Ishikawa (cell line): ENCODE results near the gene AMFR.

Source experiments
- CEBPB ChIP-seq: IDR thresholded peaks from 2 replicates; pipeline ENCODE4 v1.6.1; 2012
- CREB1 ChIP-seq: IDR thresholded peaks from 2 replicates; pipeline ENCODE4 v1.6.1; 2012; ENCODE audit warnings: low read depth
- EGR1 ChIP-seq: IDR thresholded peaks from 2 replicates; pipeline ENCODE4 v1.6.1; 2012
- EP300 ChIP-seq: IDR thresholded peaks from 2 replicates; pipeline ENCODE4 v1.6.1; 2012; ENCODE audit warnings: borderline replicate concordance
- FOXM1 ChIP-seq: IDR thresholded peaks from 2 replicates; pipeline ENCODE4 v1.6.1; 2012; ENCODE audit warnings: low read depth, borderline replicate concordance
- NFIC ChIP-seq: IDR thresholded peaks from 2 replicates; pipeline ENCODE4 v1.6.1; 2012
- RAD21 ChIP-seq: IDR thresholded peaks from 2 replicates; pipeline ENCODE4 v1.6.1; 2012; ENCODE audit warnings: low read depth
- TAF1 ChIP-seq: IDR thresholded peaks from 2 replicates; pipeline ENCODE4 v1.6.1; 2012; ENCODE audit warnings: low read depth, mild to moderate bottlenecking
- TCF12 ChIP-seq: IDR thresholded peaks from 2 replicates; pipeline ENCODE4 v1.6.1; 2012; ENCODE audit warnings: low read depth
- TEAD4 ChIP-seq: IDR thresholded peaks from 2 replicates; pipeline ENCODE4 v1.6.1; 2012
- YY1 ChIP-seq: IDR thresholded peaks from 2 replicates; pipeline ENCODE4 v1.6.1; 2012; ENCODE audit warnings: low read depth
- ZBTB7A ChIP-seq: IDR thresholded peaks from 2 replicates; pipeline ENCODE4 v1.6.1; 2012; ENCODE audit warnings: low read depth
- TF ChIP-seq, protein P1 (sequence below): IDR thresholded peaks from 2 replicates; pipeline ENCODE4 v1.6.1; 2012
- TF ChIP-seq, protein P2 (sequence below): IDR thresholded peaks from 2 replicates; pipeline ENCODE4 v1.6.1; 2012
- TF ChIP-seq, protein P3 (sequence below): IDR thresholded peaks from 2 replicates; pipeline ENCODE4 v1.6.1; 2012; ENCODE audit warnings: low read depth, mild to moderate bottlenecking

The AMFR gene

GRCh38 chr16:56417138-56417537, 8.2 kb downstream of the AMFR start:
- TF ChIP-seq, protein P1, sequence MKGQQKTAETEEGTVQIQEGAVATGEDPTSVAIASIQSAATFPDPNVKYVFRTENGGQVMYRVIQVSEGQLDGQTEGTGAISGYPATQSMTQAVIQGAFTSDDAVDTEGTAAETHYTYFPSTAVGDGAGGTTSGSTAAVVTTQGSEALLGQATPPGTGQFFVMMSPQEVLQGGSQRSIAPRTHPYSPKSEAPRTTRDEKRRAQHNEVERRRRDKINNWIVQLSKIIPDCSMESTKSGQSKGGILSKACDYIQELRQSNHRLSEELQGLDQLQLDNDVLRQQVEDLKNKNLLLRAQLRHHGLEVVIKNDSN, result no peak
- TF ChIP-seq TAF1, result no peak
- TF ChIP-seq TCF12, result no peak
- TF ChIP-seq RAD21, result no peak
- TF ChIP-seq CREB1, result no peak
- no peak for TF ChIP-seq YY1
- no peak for TF ChIP-seq TEAD4
- TF ChIP-seq, protein P2, sequence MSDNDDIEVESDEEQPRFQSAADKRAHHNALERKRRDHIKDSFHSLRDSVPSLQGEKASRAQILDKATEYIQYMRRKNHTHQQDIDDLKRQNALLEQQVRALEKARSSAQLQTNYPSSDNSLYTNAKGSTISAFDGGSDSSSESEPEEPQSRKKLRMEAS, result no peak
- no peak for TF ChIP-seq EP300
- TF ChIP-seq FOXM1, result no peak
- TF ChIP-seq, protein P3, sequence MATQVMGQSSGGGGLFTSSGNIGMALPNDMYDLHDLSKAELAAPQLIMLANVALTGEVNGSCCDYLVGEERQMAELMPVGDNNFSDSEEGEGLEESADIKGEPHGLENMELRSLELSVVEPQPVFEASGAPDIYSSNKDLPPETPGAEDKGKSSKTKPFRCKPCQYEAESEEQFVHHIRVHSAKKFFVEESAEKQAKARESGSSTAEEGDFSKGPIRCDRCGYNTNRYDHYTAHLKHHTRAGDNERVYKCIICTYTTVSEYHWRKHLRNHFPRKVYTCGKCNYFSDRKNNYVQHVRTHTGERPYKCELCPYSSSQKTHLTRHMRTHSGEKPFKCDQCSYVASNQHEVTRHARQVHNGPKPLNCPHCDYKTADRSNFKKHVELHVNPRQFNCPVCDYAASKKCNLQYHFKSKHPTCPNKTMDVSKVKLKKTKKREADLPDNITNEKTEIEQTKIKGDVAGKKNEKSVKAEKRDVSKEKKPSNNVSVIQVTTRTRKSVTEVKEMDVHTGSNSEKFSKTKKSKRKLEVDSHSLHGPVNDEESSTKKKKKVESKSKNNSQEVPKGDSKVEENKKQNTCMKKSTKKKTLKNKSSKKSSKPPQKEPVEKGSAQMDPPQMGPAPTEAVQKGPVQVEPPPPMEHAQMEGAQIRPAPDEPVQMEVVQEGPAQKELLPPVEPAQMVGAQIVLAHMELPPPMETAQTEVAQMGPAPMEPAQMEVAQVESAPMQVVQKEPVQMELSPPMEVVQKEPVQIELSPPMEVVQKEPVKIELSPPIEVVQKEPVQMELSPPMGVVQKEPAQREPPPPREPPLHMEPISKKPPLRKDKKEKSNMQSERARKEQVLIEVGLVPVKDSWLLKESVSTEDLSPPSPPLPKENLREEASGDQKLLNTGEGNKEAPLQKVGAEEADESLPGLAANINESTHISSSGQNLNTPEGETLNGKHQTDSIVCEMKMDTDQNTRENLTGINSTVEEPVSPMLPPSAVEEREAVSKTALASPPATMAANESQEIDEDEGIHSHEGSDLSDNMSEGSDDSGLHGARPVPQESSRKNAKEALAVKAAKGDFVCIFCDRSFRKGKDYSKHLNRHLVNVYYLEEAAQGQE, result no peak
- TF ChIP-seq CEBPB, result no peak
- no peak for TF ChIP-seq ZBTB7A
- no peak for TF ChIP-seq NFIC
- no peak for TF ChIP-seq EGR1

GRCh38 chr16:56415875-56416274, 9.5 kb downstream of the AMFR start:
- TF ChIP-seq, protein P2, result no peak
- TF ChIP-seq EGR1, result no peak
- TF ChIP-seq, protein P3, result no peak

DNA sequence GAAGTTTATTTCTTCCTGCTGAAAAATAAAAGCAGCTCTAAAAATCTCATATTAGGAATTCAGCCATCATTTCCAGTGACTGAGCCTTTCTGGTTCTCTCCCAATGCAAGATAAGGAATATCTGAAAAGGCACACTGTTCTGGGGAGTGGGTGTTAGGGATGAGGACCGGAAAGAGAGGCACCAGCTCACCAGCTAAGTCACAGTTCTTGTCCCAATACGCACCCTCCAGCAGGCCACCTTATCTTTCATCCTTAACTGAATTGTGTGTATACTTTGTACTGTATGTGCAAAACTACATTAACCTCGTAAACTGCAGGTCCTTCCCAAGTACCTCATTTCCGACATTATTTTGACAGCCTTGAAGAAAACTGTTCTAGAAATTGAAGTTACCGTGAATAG, 11.0 kb downstream of the AMFR start:
- TF ChIP-seq TCF12 (no peak), TEAD4 (no peak), FOXM1 (no peak), CEBPB (no peak), EGR1 (no peak), RAD21 (no peak)
- TF ChIP-seq, protein P2, result no peak

- TF ChIP-seq, protein P1, result no peak
- TF ChIP-seq NFIC (no peak), CEBPB (no peak), TAF1 (no peak), EGR1 (no peak), EP300 (no peak), RAD21 (no peak), TCF12 (no peak), CREB1 (no peak), TEAD4 (no peak)
- TF ChIP-seq, protein P3, result no peak
These were observed 12.0 kb downstream of the AMFR start for GRCh38 chr16:56413381-56413780.

- TF ChIP-seq, protein P2, result no peak
- TF ChIP-seq, protein P3, result no peak
- no peak for TF ChIP-seq ZBTB7A
- no peak for TF ChIP-seq TAF1
- no peak for TF ChIP-seq NFIC
- TF ChIP-seq EP300, result no peak
- TF ChIP-seq, protein P1, result no peak
These were observed 13.7 kb downstream of the AMFR start for GRCh38 chr16:56411624-56412023.
